ENCODE results near the gene LHB.

DNA sequence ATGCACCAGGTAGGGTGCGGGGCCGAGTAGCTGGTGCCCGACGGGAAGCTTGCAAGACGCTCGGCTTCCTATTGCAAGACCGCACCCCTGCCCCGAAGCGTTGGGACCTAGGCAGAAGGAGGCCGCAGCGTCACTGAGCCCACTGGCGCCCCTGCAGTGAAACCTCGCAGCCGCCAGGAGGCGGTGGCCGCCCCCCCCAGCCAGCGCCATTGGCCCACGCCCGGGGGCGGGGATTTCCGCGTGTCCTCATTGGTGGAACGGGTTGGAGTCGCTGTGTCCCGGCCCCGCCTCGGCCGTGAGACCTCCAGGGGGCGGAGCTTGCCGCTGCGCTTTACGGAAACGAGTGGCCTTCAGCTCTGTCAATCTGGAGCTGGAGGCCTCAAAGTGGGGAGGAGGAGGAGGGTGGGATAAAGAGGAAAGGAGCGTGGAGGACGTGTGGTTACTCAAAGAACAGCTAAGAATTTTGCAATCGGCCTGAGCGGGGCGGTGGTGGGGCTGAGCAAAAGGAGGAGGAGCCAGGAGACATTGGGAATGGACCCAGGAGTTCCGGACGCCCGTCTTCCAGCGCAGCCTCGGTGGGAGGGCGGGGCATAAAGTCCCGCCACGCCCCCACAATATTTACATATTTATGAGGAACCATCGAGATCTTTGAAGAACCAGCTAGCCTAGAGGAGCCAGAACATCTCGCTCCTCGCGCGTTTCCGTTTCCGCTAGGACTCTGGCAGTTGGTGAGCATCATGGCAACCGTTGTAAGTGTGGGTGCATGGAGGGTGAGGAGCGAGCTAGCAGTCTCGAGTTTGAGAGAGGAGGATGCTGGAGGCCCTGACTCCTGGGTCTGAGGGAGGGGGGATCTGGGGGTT is 23.5 kb downstream of the LHB start, which contains the start of the genes GYS1 and RUVBL2:
- TF ChIP-seq, protein P1, sequence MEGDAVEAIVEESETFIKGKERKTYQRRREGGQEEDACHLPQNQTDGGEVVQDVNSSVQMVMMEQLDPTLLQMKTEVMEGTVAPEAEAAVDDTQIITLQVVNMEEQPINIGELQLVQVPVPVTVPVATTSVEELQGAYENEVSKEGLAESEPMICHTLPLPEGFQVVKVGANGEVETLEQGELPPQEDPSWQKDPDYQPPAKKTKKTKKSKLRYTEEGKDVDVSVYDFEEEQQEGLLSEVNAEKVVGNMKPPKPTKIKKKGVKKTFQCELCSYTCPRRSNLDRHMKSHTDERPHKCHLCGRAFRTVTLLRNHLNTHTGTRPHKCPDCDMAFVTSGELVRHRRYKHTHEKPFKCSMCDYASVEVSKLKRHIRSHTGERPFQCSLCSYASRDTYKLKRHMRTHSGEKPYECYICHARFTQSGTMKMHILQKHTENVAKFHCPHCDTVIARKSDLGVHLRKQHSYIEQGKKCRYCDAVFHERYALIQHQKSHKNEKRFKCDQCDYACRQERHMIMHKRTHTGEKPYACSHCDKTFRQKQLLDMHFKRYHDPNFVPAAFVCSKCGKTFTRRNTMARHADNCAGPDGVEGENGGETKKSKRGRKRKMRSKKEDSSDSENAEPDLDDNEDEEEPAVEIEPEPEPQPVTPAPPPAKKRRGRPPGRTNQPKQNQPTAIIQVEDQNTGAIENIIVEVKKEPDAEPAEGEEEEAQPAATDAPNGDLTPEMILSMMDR (conservative IDR thresholded peaks at IDR 0.05; ENCODE audit: low read length), result peak; percentile 84
- no peak for TF ChIP-seq EZH2phosphoT487 (IDR thresholded peaks at IDR 0.05; ENCODE audit: borderline replicate concordance, low read depth, low read length)
